Body of pancreas (tissue), 4 donors: Measurements from ENCODE around the gene CDS2. TPM values are rescaled to one million over a fixed set of nuclear protein-coding genes. Genes with fewer than 3 reads are reported as not detected.

Experiments used
- ATAC-seq: fragments of 150-250 bp; one replicate; pipeline ENCODE4 v1.9.1; 2016
- DNase-seq, 4 donors: peaks; one replicate each; pipeline ENCODE4 v3.0.0-alpha.2; 2019
- H3K27ac ChIP-seq, 4 donors: fragments of 200-600 bp; sonication (generic); 1 replicate in 3 of 4; 2 replicates in 1 of 4; pipeline versions ENCODE4 v1.5.1 to v1.6.1; 2016 to 2019; ENCODE audit warnings: mild to moderate bottlenecking in 1 of 4, mixed read lengths in 1 of 4, moderate library complexity in 1 of 4
- H3K27me3 ChIP-seq, 2 donors: fragments of 200-600 bp; sonication (generic); one replicate each; pipeline ENCODE4 v1.6.0; 2016; ENCODE audit warnings: mild to moderate bottlenecking in 1 of 2
- H3K36me3 ChIP-seq, 2 donors: fragments of 200-600 bp; sonication (generic); replicated peaks in 1 of 2; 2 replicates each; pipeline ENCODE4 v1.5.1; 2016; ENCODE audit warnings: low read depth in 2 of 2; ENCODE audit not compliant: insufficient read depth in 1 of 2
- H3K4me1 ChIP-seq: fragments of 200-600 bp; sonication (generic); one replicate; pipeline ENCODE4 v1.6.0; 2016
- H3K4me3 ChIP-seq, 2 donors: fragments of 200-600 bp; sonication (generic); 1 replicate in 1 of 2; 2 replicates in 1 of 2; pipeline ENCODE4 v1.5.1; 2016 to 2019
- H3K9me3 ChIP-seq, 3 donors: fragments of 200-600 bp; sonication (generic); 1 replicate in 2 of 3; 2 replicates in 1 of 3; pipeline ENCODE4 v1.5.1; 2016
- CTCF ChIP-seq, 7 experiments: fragments of 450-650 bp in 4 of 7; fragments of 200-600 bp in 3 of 7; sonication (generic) in 3 of 7; IDR thresholded peaks; one replicate each; pipeline ENCODE4 v1.5.1; 2016 to 2019; ENCODE audit warnings: antibody characterized with exemption in 7 of 7
- POLR2A ChIP-seq, 3 donors: fragments of 450-650 bp; IDR thresholded peaks; one replicate each; pipeline ENCODE4 v1.6.1; 2016; ENCODE audit warnings: antibody characterized with exemption in 3 of 3, mild to moderate bottlenecking in 2 of 3
- WGBS, 2 donors: methylation state at CpG; one replicate each; pipeline ENCODE4 v1.1.5; 2017; 5-methylcytosine and 5-hydroxymethylcytosine counted together
- intact Hi-C: fragments of 100-400 bp; cut with DNase I; formaldehyde crosslinking; loops from one replicate; pipeline ENCODE4 v1.15.1; 2023
- total RNA-seq, 2 donors: library from RNA; depleted of rRNA; stranded (reverse); fragments of >200 nt; gene quantifications; one replicate each; pipeline ENCODE4 v1.1.0, GENCODE V29; 2016

The CDS2 gene
- total RNA-seq, 2 donors from 2014 or later = 10.2 to 13.5 TPM

GRCh38 chr20:5148581-5148980 lies 21.8 kb downstream of the CDS2 start:
- H3K4me3 ChIP-seq = no peak overlapping the region
- 62 to 73% methylated on average over 6 of the region's 6 CpGs for WGBS, 2 donors
- intact Hi-C loops = no loop called here
- no peak for TF ChIP-seq CTCF (IDR thresholded peaks at IDR 0.05)
- no peak for TF ChIP-seq POLR2A (IDR thresholded peaks at IDR 0.05)
- H3K27ac ChIP-seq = no peak overlapping the region
- no peak for ATAC-seq
- H3K36me3 ChIP-seq = no peaks in the 10 kb centered on the region
- no peaks in the 10 kb centered on the region for H3K27me3 ChIP-seq
- H3K4me1 ChIP-seq = peaks cover 10% of the 10 kb centered on the region
- DNase-seq = no peak
- H3K9me3 ChIP-seq = no peaks in the 10 kb centered on the region

DNA sequence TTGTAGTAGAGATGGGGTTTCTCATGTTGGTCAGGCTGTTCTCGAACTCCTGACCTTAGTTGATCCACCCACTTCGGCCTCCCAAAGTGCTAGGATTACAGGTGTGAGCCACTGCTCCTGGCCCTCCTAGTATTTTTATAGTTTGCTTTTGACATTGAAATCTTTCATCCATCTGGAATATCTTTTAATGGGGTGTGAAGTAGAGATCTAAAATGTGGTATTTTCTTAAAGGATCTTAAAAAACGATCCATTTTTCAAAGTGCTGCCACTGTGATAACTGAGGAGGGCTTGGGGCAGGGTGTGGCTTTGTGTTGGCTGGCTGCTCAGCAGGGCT lies 23.1 kb downstream of the CDS2 start:
- DNase-seq (no peak), ATAC-seq (no peak)
- Histone ChIP-seq H3K9me3 (no peaks in the 10 kb centered on the region), H3K27ac (no peak overlapping the region), H3K4me3 (no peak overlapping the region), H3K4me1 (peaks cover 7% of the 10 kb centered on the region), H3K36me3 (no peaks in the 10 kb centered on the region), H3K27me3 (no peaks in the 10 kb centered on the region)
- TF ChIP-seq POLR2A (IDR thresholded peaks at IDR 0.05) (no peak), CTCF (IDR thresholded peaks at IDR 0.05) (no peak)
- 89% methylated on average over 3 of the region's 3 CpGs for WGBS, 2 donors
- intact Hi-C loops = no loop called here

GRCh38 chr20:5150226-5151076 lies 23.6 kb downstream of the CDS2 start:
- Histone ChIP-seq H3K4me1 (peaks cover 5% of the 10 kb centered on the region), H3K9me3 (no peaks in the 10 kb centered on the region), H3K27ac (no peak overlapping the region), H3K4me3 (no peak overlapping the region), H3K36me3 (no peaks in the 10 kb centered on the region), H3K27me3 (no peaks in the 10 kb centered on the region)
- WGBS, 2 donors = 75 to 81% methylated on average over 13 of the region's 13 CpGs
- no peak for DNase-seq
- ATAC-seq = no peak
- intact Hi-C loops = no loop called here
- TF ChIP-seq POLR2A (IDR thresholded peaks at IDR 0.05) = no peak
- no peak for TF ChIP-seq CTCF (IDR thresholded peaks at IDR 0.05)

- DNase-seq (no peak), ATAC-seq (no peak)
- no peak overlapping the region for H3K27ac ChIP-seq
- H3K4me3 ChIP-seq = no peak overlapping the region
- no peaks in the 10 kb centered on the region for H3K36me3 ChIP-seq
- TF ChIP-seq POLR2A (IDR thresholded peaks at IDR 0.05) (no peak), CTCF (IDR thresholded peaks at IDR 0.05) (no peak)
- no peaks in the 10 kb centered on the region for H3K9me3 ChIP-seq
- no peaks in the 10 kb centered on the region for H3K27me3 ChIP-seq
- intact Hi-C loops = no loop called here
- H3K4me1 ChIP-seq = no peaks in the 10 kb centered on the region
- 81 to 87% methylated on average over 3 of the region's 3 CpGs for WGBS, 2 donors
Observed at GRCh38 chr20:5153152-5153467, 26.3 kb downstream of the CDS2 start.
